Pons (tissue), 1 donor: ENCODE data around the gene NHEJ1.

Experiments used
- DNase-seq: peaks from one replicate; pipeline ENCODE4 v3.0.0-alpha.2; 2016; ENCODE audit warnings: low spot score

Gene NHEJ1

GRCh38 chr2:219087848-219088247 is 72.8 kb downstream of the NHEJ1 start:
- DNase-seq: no peak

GRCh38 chr2:219087361-219087760 is 73.3 kb downstream of the NHEJ1 start:
- no peak for DNase-seq

GRCh38 chr2:219086196-219086595 is 74.4 kb downstream of the NHEJ1 start:
- DNase-seq: peak; percentile 9

DNA sequence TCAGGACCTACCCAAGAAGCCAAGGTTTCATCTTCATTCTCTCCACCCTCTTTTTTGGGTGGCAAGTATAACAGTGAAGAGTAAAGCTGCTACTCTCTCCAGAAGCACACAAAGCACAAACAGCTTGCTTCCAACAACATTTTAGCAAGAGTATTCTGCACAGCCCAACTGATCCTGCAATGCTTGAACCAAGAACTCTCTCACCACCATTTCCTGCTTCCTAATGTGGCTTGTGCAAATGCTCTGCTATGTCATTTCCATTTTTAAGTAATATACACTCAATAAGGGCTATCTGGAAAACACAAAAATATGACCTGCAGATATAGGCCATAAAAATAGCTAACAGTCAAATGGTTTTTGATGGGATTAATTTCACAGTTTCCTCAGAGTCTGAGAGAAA is 75.8 kb downstream of the NHEJ1 start:
- no peak for DNase-seq

- DNase-seq: no peak
Observed at GRCh38 chr2:219082332-219082958, 78.2 kb downstream of the NHEJ1 start.

DNA sequence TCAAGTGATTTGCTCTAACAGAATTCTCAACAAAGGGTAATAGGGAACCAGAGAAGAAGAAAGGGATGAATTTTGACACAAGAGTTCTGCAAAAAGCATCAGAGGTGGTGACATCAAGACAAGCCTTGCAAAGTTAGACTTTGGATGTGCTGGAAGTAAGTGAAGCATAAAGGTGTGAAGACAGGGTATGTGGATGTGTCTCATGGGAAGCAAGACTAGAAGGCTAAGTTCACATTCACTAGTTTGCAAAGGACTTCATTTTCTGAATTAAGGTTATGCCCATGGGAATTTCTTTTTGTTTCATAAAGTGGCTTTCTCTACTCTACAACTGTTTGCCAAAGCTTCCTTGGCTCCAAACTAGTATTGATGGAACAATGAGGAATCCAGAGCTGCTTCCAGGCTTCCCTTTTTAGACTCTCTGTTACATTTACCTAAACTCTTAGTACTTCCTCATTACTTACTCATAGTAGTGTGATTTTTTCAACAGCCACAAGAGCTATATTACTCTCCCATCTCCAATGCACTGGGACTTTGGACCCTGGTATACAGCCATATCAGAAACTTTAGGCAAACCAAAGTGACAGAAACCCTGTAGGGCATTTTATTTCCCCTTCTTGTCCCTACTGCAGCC is 78.8 kb downstream of the NHEJ1 start:
- no peak for DNase-seq

DNA sequence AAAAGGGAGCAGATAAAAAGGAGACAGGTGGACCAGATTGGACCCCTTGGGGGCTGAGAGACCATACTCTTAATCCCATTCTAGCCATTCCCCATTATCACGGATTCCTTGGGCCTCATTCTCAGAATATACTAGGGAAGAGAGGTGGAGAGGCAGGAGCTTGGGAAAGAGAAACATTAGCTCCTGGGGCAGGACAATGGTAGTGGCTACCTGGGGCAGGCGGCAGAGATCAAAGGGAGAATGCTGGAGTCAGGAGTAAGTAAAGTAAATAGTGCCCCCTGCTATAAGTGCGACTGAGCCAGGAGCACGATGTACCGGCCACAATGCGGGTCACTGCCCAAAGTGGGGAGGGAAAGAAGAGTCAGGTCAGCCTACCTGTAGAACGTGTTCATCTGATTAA is 79.5 kb downstream of the NHEJ1 start:
- no peak for DNase-seq

- DNase-seq: no peak
Observed at GRCh38 chr2:219079417-219079816, 81.2 kb downstream of the NHEJ1 start.

DNA sequence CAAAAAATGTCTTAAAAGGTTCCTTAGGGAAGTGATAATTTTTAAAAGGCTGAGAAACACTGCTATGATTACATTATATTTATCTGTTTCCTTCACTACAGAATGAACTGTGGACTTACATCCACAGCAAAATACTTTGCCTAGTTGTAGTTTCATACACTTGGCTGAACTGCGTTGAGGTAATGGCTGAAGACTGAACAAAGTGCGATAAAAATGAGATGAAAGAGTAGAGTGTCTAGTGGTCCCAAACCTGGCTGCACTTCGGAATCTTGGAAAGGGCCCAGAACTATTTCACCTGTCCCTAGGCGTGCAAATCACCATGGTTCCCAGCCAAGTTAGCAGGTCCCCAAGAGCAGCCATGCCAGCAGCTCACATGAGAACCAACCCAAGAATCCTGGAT is 81.7 kb downstream of the NHEJ1 start:
- no peak for DNase-seq

- DNase-seq: no peak
Observed at GRCh38 chr2:219078126-219078525, 82.5 kb downstream of the NHEJ1 start.

DNA sequence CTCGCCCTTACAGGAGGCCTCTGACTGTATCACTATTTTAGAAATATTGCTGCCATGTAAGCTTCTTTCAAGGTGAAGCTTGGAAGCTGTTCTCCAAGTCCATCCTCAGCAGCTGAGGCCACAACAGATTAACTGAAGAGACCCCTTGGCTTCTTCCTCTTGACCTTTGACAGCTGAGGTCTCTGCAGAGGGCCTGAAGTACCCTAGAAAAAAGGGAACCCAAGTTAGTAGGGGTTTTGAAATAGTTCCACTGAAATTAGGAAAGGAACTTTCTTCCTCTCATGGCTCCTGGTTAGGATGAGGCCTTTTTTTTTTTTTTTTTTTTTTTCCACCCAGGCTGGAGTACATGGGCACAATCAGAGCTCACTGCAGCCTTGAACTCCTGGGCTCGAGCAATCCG is 84.4 kb downstream of the NHEJ1 start:
- DNase-seq: no peak

DNA sequence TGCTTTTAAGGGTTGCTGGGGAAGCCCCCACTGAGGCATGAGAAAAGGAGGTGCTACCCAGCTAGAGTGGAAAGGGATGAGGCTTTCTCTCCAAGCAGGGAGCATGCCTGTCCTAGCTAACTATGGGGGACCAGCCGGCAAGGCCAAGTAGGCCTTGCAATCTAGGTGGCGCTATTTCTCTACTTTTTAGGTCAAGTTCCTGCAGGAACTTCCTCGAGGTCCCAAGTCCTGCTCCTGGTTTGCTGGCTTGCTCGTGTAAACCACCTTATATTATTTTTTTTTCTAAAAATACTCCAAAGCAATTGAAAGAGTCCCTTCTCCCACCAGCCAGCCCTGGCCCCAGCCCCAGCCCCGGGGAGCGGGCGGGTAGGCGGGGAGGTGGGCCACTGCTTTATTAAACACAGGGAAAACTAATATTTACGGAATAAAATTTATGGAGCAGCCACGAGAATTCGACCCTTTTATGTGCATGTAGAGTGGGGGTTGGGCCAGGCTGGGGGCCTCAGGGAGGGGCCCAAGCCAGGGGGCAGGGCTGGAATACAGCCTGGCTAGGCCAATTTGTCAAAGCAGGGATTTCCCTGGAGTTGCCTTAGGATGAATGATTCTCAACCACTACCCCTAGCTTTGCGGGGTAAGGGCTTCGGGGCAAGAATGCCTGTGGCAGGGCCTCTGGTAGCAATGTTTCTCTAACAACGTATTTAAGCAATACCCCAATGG is 87.0 kb downstream of the NHEJ1 start:
- DNase-seq: peak; percentile 58

DNA sequence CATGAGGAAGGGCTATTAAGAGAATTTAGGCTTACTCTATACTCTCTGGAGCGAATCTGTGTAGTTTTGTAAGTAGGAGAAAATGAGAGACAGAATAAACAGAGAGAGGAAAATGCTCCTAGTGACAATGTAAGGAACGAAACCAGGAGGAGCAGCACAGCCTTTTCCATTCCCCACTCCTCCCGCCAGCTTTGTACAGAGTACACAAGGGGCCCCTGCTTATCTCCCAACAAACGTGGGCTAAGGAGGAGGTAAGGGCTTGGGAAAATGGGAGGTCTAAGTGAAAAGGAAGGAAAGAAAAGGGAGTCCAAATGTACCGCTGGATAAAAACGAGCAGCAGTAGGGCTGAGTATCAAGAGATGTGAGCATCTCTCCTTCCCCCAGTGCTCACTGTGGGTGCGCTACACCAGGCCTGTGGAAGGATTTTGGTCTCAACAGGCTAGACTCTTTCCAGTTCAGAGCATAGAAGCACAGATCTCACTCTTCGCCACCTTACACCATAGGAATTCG is 87.8 kb downstream of the NHEJ1 start:
- DNase-seq: no peak

DNA sequence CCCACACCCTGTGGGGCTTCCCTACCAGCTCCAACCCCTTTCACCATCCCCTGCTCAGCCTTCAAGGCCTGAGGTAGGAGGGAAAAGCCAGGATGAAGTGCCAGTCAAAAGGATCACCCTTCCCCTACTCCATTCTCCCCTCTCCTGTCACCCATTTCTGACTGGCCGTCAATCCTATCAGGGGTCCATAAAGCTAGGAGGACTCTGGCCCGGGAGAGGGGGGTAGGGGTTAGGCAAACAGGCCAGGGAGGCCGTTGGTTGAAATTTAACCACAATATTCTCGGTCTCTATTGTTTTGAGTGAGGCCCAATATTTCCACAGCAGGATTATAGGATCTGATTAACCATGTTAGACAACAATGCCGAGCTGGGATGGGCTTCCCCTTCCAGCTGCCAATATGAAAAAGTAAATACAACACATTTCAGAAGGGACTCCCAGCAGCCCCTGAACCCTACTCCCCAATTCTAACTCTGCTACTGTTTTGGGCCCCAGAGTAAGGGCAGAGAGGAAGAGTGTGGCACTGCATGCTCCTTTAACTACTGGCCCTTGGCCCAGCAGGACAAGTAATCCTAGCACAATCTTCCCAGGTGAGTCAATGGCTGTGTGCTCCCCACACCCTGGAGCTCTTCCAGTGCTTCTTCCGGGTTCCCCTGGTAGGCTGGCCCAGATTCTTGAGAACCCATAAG is 89.3 kb downstream of the NHEJ1 start:
- DNase-seq: no peak

DNA sequence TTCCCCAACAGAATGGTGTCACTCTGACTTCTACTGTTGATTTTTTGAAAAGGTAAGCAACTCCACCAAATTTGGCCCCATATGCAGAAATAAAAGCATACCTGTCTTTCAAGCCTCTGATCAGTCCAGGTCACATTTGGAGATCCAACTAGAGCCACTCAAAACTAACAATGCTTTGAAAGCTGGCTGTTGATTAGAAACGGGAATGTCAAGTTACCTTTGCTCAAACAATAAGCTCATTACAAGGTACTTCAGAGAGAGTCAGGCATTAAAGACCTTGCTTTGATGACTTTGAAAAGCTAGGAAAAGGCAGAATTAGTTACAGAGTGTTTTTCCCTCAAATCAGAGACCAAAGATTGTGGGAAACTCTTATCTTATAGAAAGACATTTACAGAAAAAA is 95.1 kb downstream of the NHEJ1 start:
- no peak for DNase-seq

- no peak for DNase-seq
Observed at GRCh38 chr2:219062081-219062480, 98.5 kb downstream of the NHEJ1 start.

DNA sequence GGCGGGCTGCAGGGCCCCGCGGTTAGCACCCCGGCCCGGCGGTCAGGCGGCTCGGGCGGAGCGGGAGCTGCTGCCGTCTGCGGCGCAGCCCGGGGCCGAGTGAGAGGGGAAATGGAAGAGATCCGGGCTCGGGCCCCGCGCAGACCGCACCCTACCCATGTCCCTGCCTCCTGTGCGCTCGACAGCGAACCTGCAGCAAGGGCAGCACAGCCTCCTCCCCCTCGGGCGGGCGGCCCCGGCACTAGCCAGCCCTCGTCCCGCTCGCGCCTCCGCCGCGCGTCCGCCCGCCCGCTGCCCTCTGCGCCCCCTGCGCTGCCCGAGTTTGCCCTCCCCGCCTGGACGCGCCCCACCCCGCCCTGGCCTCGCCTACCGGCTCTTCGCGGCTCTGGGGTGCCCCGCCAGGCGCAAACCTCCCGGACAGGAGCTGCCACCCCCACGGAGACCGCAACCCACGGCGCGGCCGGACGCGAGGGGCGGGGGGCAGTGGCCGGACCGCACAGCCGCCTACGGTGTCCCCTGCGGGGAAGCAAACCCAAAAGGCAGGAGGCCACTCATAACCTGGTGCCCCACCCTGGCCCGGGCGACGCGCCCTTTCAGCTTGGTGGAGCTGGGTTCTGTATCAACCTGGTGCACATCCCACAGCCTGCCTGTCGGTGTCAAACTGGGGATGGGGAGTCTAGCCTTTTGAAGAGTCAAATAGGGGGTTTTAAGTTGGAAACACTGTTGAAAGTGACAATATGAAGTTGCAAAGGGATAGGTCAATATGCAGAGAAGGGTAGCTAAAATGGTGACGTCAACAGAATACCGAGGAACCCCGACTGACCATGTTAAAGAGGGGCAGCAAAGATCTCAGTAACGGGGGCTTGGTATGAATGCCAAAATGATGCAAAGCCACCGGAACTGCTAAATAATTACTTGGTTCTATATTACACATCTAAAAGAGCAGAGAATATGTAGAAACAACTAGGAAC is 99.5 kb downstream of the NHEJ1 start, which contains the start of gene IHH:
TSS of gene IHH (minus strand) at position 101 of the 971 bp plus-strand sequence. CDS start 454 bp downstream, outside the sequence.
- no peak for DNase-seq

GRCh38 chr2:219059725-219060682 is 100.6 kb downstream of the NHEJ1 start:
- no peak for DNase-seq

DNA sequence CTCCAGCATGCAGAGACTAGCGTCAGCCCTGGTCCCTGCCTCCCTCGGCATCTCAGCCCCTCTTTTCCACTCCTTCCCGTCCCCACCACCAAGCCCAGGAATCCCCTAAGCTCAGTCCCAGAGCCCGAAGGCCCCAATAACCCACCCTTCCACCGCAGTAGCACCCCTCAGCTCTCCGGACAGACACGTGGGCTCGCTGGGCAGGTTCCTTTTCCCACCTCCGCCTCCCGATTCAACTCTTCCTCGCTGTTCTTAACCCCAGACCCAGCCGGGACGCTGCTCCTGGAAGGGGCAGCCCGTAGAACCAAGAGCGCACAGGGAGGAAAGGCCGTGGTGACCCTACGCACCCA is 101.3 kb downstream of the NHEJ1 start:
- no peak for DNase-seq
